HG02759 (cell line): ENCODE data around the gene PCDH17.

Source experiments
- ATAC-seq: cut with Tn5 transposase; IDR thresholded peaks from one replicate; pipeline ENCODE4 v1.9.1; 2021; ENCODE audit warnings: mild to moderate bottlenecking, moderate library complexity; ENCODE audit not compliant: unreplicated experiment

PCDH17 gene

GRCh38 chr13:57635541-57636085 is 4.1 kb downstream of the PCDH17 start:
- no peak for ATAC-seq

- no peak for ATAC-seq
These were observed 5.3 kb downstream of the PCDH17 start for GRCh38 chr13:57636816-57637215.

- no peak for ATAC-seq
These were observed 6.0 kb downstream of the PCDH17 start for GRCh38 chr13:57637515-57637914.

- ATAC-seq = no peak
These were observed 6.8 kb downstream of the PCDH17 start for GRCh38 chr13:57638186-57638890.

GRCh38 chr13:57640607-57641006 is 9.1 kb downstream of the PCDH17 start:
- no peak for ATAC-seq

GRCh38 chr13:57641051-57641450 is 9.5 kb downstream of the PCDH17 start:
- ATAC-seq = no peak

- ATAC-seq = no peak
These were observed 12.6 kb downstream of the PCDH17 start for GRCh38 chr13:57644106-57644505.

- no peak for ATAC-seq
These were observed 21.9 kb downstream of the PCDH17 start for GRCh38 chr13:57653229-57653989.

- no peak for ATAC-seq
These were observed 33.9 kb downstream of the PCDH17 start for GRCh38 chr13:57665481-57665880.

GRCh38 chr13:57666131-57666953 is 34.8 kb downstream of the PCDH17 start:
- no peak for ATAC-seq

- no peak for ATAC-seq
These were observed 40.6 kb downstream of the PCDH17 start for GRCh38 chr13:57672168-57672567.

GRCh38 chr13:57673197-57673596 is 41.7 kb downstream of the PCDH17 start:
- ATAC-seq = no peak

GRCh38 chr13:57675526-57675925 is 44.0 kb downstream of the PCDH17 start:
- ATAC-seq = no peak

- no peak for ATAC-seq
These were observed 49.1 kb downstream of the PCDH17 start for GRCh38 chr13:57680609-57681008.

- ATAC-seq = no peak
These were observed 50.7 kb downstream of the PCDH17 start for GRCh38 chr13:57682128-57682716.

- ATAC-seq = no peak
These were observed 67.3 kb downstream of the PCDH17 start for GRCh38 chr13:57698851-57699250.

GRCh38 chr13:57704031-57704430 is 72.5 kb downstream of the PCDH17 start:
- ATAC-seq = no peak

GRCh38 chr13:57716295-57716694 is 84.8 kb downstream of the PCDH17 start:
- no peak for ATAC-seq

- no peak for ATAC-seq
These were observed 93.1 kb downstream of the PCDH17 start for GRCh38 chr13:57724486-57725272.

GRCh38 chr13:57725480-57725879 is 93.9 kb downstream of the PCDH17 start:
- ATAC-seq = no peak
